Cortex of kidney (tissue), 1 donor: Measurements from ENCODE around the gene PAK1.
"Not testable (repeated sequence)": the region's sequence is repeated elsewhere in the genome, so short reads cannot be mapped to it uniquely, and the experiment has no call there.

Source experiments
- DNase-seq: peaks from one replicate; lab custom pipeline; 2025; lab: John Stamatoyannopoulos, UW

PAK1 gene

DNA sequence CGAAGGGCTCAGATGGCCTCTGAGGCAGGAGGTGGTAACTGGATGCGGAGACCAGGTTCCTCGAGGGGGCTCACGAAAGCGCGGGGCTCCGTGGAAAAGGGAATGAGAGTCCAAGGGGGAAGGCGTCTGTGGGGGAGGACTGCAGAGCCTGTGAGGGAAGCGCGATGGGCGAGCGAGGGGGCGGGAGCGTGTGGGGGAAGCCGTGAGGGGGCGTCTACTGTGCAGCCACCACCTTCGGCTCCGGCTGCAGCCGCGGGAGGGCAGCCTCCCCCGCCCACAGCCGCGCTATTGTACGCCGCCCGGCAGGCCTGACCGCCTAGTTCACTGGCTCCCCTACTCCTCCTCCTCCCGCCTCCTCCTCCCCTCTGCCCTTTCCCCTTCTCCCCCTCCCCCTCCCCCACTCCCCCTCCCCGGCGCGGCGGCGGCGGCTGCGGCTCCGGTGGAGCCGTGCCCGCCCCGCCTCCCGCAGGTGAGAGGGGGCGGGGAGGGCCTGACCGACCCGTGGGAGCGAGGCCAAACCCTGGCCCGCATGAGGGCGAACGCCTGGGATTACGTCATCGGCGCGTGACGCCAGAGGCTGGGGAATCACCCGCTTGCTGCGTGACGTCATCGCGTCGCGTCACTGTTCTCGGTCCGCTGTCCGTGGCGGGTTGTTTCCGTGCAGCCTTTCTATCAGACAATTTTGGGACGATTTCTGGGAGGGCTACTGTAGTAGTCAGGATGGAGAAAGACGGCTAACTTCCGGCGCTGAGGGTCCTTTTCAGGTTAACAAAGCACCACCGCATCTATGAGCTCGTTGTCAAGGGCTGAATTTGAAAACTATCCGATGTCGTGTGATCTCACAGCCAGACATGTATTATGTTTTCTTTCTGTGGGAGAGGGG lies at the start of gene PAK1:
TSS of gene PAK1 (minus strand) at position 294 of the 883 bp plus-strand sequence. CDS start 81,574 bp downstream, outside the sequence.
- DNase-seq: no peak

DNA sequence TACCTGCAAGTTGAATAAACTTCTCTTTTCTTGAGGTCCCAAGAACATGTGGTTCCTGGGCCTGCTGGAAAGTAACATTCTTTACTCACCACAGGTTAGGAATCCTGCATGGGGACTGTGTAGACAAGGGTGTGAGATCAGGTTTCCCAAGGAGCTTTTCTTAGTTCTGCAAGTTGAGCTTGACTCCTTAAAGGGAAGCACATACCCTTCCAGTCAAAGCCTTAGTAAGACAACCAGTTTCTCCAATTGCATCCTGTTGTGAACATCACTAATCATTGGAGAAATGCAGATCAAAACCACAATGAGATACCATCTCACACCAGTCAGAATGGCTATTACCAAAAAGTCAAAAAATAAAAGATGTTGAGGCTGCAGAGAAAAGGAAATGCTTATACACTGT lies 48.3 kb upstream of the PAK1 start:
- no peak for DNase-seq

DNA sequence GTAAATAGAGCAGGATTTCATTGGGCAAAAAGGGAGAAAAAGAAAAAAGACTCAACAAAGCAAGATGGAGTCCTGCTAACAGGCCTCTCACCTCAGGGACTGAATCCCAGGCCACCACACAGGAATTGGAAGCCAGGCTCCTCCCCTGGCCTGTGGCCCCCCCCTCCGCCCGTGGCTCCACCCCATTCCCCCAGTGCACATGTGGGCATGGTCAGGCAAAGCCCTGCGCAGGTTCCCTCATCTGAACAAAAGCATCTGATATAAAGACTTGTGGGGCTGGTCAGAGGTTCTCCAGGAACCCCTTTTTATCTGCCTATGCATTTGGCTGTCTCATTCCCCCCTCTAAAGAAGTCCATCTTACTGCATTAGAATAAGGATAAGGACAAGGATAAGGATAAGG lies 46.0 kb upstream of the PAK1 start:
- DNase-seq: no peak

DNA sequence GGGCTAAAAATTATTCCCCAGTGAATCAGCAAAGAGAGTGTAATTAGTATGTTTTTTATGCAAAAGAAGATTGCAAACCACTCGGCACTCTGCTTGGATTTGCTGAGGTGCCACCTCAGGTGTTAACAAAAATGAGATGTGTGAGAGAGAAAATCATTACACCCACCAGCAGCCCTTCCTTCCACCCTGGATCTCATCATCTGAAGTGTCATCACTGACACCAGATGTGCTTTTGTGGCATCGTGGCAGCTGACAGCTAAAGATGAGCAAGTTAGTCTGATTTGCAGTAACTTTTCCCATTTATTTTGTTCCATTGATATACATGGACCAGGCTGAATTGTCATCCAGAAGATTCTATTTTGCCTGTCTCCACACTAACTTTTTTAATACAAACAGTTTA lies 44.6 kb upstream of the PAK1 start:
- no peak for DNase-seq

DNA sequence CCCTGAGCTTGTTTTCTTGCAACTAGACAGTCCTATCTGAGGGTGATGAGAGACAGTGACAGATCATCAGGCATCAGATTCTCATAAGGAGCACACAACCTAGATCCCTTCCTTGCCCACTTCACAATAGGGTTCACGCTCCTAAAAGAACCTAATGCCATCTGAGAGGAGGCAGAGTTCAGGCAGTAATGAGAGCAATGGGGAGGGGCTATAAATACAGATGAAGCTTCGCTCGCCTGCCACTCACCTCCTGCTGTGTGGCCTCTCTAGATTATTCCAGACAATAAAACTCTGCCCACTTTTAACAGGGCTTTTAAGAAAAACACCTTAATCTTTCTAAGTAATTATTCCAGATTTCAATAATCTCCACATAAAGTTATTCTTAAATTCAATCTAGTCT lies 43.9 kb upstream of the PAK1 start:
- DNase-seq: no peak

DNA sequence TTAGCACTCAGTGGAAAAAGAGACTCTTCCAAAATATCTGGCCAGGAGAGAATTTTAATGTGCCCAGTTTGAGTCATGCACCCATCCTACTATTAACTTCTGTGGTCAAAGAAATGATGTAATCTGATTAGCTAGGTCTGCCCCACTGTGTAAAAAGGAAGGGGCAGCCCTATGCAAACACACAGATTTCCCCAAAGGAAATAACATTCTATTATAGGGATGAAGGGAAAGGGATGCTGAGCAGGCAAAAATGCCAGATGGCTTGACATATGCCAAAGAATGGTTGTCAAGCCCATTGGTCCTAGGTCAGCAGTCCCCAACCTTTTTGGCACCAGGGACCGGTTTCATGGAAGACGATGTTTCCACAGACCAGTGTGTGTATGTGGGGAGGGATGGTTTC lies 43.3 kb upstream of the PAK1 start:
- DNase-seq: no peak

DNA sequence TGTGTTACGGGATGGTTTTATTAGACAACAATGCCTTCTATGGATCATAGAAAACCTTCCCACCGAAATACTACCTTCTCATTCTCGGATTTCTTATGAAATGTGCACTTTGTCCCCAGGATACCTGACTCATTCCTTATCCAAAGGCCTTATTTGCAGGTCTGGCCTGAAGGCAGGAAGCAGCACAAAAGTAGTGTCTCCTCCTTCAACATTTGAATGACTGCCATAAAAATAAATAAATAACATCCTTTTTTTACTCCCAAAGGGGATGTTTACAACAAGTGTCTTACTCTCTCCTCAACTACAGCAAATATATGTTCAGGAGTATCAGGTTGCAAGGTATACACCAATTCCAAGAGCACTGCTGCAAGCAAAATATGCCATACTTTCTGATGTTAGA lies 41.6 kb upstream of the PAK1 start:
- no peak for DNase-seq

DNA sequence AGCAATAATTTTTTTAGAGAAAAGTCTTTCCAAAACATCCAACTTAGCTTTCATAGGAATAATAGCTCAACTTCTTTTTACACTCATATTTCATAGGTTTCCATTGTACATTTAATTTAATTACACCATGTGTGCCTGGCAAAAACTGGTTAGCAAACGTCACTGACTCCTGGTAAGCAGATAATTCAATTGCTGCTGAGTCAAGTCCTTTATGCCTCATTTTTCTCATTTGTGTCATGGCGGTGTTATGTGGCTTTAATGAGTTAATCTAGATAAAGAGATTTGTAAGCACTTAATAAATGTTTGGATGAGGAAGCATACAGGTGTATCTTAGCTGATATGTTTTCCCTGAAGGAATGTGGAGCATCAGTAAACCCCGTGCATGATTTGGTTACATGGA lies 41.2 kb upstream of the PAK1 start:
- DNase-seq: no peak

DNA sequence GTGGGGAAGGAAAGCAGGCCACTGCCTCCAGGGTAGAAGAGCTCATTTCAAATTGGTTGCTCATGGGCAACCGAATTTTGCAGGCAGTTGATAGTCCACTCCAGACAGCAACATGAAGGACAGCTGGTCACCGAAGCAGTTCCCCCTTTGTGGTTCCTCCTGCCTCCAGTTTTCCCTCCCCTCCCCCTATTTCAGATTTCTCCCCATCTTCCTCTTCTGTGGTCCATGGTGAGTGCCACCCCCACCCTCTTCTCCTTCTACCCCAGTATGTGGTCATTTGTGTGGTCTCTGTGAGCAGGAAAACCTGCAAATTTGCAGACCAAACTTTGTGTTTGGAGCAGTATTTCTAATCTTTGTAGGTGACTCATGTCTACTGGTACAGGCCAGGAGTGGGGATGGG lies 38.2 kb upstream of the PAK1 start:
- DNase-seq: no peak

DNA sequence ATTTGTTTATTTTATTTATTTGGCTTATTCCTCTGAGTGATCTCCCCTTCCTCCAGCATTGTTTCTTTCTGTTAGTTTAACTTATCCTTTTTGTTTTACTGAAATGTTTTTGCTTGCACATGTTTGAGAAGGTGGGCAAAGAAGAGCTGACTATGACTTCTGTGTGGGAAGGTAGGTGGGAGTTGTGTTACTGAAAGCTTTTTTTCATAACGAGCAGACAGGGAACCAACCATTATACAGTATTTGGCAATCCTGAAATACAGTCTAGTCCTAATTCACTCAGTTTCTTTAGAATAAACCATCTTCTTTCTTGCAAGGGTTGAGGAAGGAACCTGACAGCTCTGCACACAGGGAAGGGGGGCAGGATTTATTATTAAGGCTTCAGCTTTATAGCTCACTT lies 37.0 kb upstream of the PAK1 start:
- DNase-seq: no peak

DNA sequence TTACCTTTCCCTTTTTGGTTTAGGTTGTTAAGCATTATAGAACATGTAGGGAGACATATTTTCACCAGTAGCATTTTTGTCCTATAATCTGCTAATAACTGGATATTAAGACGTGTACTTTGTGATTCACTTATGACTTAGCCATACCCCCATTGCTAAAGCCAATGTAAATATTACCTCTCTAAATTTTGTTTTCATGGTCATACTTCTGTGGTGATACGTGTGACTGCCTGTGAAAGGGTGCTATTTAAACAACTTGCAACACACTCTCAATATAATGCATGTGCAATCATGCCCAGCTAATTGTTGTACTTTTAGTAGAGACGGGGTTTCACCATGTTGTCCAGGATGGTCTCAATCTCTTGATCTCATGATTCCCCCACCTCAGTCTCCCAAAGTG lies 36.2 kb upstream of the PAK1 start:
- DNase-seq: no peak

DNA sequence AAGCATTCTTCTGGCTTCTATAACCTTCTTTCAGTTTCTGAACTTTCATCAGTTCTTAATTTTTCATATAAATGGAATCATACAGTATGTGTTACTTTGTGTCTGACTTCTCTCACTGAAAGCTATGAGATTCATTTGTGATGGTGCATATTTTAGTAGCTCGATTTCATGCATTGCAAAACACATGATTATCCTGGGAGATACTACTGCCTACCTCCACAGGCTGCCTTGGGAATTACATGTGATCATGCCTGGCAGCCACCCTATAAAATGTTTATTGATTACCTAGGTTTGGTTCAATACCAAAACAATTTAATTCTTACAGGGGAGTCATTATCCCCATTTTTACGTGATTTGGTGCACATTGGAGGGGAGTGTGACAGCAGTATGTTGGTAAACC lies 34.1 kb upstream of the PAK1 start:
- no peak for DNase-seq

DNA sequence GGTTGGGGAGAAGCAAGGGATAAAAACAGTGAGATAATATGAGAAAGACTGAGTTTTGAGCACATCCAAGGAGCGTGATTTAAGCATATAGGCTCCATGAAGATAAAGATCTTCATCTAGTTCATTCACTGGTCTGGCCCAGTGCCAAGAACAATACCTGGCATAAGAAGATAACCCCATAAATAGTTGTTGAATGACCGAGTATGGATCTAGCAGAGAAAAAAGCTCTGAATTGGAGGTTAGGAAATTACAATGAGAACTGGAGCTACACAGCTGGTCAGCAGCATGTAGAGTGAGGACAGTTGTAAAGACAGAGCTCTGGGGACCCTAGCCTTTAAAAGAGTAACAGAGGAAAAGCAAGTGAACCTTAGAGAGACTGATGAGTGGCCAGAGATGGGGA lies 33.0 kb upstream of the PAK1 start:
- DNase-seq: no peak

DNA sequence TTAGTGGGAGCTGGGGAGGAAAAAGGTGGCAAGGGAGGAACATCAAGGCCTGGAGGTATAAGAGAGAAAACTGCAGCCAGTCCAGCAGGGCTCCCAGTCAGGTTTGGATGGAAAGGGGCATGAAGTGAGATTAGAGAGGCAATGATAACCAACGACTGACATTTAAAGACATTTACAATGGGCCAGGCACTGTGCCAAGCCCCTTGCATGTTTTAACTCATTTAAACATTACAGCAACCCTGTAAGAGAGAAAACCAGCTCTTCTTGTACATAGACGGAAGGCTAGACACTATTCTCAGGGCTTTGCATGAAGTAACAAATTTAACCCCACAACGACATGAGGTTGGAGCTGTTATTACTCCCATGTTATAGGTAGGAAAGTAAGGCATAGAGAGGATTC lies 32.1 kb upstream of the PAK1 start:
- DNase-seq: no peak

DNA sequence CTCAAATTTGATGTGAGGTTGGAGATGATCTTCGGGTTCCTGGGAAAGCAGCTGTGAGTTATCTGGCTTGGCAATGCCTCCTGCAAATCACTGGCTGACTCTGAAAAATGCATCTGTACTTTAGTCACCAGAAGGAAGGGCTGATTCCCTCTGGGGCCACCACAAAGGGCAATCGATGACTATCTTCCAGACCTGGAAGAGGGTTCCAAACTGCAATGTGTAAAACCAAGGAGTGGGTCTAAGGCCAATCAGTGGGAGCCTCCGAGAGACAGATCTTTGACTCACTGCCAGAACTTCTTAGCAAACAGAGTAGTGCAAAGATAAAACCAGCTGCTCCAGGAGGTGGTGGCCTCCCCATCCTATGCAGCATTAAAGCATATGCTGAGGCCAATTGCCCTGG lies 29.1 kb upstream of the PAK1 start:
- no peak for DNase-seq

DNA sequence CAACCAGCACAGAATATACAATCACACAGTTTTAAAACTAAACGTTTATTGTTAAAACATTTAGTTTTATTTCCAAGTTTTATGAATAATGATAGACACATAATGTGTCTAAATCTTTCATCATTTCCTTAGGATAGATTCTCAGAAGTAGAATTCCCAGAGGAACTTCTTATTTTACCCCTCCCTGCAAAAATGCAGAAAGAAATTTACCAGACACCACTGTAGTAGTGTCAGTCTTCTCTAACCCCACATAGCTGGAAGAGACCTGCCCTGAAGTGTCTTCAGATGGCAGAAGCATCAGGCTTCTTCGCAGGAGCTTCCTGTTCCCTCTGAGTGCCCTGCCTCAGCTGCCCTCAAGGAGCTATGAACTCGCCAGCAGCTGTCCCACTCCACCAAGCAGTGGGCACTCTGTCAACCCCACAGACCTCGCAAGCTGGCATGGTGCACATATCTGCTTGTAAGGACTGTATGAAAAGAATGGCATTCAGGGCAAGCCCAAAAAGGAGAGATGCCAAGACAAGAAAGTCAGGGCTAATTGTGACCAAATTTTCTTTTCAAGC lies 28.5 kb upstream of the PAK1 start:
- DNase-seq: no peak

DNA sequence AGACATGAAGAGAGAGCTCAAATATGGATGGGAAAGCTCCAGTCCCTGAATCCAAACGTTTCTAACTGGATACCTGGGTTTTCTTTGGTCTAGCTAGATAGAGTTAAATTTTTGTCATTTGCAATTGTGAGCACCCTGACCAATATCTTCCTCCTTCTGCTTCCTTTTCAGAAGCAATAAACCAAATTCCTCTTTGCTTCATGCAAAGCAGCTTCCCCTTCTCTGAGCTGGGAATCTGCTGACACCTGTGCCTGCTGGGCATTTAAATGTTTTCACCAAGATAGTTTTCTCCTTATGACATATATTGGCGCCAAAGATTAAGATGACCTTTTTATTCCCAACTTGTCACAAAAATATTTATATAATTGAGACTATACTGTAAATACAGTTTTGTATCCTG lies 27.9 kb upstream of the PAK1 start:
- DNase-seq: no peak

DNA sequence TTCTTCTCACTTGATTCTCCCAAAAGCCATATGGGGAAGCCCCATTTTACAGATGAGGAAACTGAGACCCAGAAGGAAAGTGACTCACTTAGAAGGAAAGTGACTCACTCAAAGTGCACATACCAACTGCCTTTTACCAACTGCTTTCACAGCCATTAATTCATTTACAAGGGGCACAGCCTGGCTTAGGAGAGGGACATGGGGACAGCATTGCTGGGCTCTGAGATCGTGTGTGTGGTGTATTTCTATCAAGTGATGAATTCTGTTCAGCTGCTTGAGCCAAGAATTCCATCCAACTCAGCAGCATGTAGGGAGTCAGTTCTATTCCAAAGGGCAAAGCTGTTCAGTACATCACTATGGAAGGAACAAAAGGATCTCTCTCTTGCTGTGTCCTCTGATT lies 23.5 kb upstream of the PAK1 start:
- DNase-seq: no peak

DNA sequence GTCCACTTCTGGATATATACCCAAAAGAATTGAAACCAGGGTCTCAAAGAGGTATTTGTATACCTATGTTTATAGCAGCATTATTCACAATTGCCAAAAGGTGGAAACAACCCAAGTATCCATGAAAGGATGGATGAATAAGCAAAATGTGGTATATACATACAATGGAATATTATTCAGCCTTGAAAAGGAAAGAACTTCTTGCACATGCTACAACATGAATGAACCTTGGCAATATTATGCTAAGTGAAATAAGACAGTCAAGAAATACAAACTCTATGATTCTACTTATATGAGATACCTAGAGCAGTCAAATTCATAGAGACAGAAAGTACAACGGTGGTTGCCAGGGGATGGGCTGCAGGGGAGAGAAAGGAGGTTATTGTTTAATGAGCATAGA lies 21.6 kb upstream of the PAK1 start:
- no peak for DNase-seq

DNA sequence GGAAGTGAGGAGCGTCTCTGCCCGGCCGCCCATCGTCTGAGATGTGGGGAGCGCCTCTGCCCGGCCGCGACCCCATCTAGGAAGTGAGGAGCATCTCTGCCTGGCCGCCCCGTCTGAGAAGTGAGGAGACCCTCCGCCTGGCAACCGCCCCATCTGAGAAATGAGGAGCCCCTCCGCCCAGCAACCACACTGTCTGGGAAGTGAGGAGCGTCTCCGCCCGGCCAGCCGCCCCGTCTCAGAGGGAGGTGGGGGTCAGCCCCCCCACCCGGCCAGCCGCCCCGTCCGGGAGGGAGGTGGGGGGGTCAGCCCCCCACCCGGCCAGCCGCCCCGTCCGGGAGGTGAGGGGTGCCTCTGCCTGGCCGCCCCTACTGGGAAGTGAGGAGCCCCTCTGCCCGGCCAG lies 16.1 kb upstream of the PAK1 start:
- DNase-seq: not testable (repeated sequence)

DNA sequence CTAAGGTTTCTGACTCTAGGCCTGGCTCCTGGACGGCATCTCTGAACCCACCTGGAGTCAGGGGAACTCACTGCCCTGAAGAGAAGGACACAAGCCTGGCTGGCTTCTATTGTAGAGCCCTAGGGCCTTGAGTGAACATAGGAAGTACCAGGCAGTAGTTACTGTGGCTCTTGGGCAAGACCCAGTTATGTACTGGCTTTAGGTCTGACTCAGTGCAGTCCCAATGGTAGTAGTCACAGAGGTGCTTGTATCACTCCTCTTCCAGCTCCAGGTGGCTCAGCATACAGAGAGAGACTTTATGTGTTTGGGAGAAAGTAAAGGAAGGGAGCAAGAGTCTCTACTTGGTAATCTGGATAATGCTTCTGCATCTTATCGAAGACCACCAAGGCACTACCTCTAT lies 13.9 kb upstream of the PAK1 start:
- DNase-seq: no peak

DNA sequence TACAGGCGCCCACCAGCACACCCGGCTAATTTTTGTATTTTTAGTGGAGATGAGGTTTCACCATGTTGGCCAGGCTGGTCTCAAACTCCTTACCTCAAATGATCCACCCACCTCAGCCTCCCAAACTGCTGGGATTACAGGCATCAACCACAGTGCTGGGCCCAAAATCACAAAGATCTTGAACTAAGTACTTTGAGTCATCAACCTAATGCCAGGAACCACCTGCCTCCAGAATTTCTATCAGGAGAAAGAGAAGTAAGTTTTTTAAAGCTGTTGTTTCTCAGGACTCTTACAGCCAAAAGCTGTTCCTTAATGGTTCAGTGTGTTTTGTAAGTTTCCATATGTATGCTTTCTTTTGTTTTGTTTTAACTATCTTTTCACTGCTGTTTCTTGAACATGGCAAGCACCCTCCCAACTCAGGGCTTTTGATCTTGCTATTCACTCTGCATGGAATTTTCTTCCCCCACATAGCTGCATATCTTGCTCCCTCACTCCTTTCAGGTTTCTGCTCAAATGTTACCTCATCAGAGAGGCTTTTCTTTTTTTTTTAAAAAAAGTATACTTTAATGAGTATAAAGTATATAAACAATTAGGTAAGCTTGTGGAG lies 6.0 kb upstream of the PAK1 start:
- no peak for DNase-seq

DNA sequence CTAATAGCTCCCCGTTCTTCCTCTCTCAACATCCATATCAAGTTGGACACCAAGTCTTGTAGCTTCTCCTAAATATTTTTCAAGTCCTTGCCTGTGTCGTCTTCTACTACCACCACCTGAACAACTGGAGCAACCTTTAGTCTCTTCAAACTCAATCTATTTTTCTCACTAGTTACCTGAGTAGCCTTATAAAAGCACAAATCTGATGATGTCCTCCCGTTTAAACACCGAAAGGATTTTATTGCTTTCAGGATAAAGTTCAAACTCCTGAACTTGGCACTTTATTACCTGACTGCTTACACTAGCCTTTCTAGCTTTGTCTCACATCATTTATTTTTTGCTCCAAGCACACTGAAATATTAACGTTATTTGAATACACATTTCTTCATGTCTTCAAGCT lies 1.3 kb upstream of the PAK1 start:
- DNase-seq: no peak

DNA sequence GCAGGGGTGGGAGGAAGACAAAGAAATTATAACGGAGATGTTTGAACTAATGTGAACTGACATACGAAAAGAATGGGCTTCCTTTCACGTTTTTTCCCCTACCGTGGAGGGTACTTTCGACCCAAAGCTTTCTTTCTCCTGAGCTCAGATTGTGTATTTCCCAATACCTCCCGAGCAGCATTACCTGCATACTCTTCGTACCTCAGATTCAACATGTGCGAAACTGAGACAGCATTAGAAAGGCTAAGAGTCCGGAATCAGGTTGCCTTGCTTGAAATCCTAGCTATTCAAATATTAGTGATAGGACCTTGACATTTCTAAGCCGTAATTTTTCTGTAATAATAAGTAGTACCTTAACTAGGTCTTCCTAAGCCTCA lies 778 bp upstream of the PAK1 start:
- no peak for DNase-seq
